ENCODE results near the gene RPTN. TPM values are rescaled to one million over a fixed set of nuclear protein-coding genes. Genes with fewer than 3 reads are reported as not detected.

The RPTN gene
- total RNA-seq, 3 donors from 2014 or later, result not detected

DNA sequence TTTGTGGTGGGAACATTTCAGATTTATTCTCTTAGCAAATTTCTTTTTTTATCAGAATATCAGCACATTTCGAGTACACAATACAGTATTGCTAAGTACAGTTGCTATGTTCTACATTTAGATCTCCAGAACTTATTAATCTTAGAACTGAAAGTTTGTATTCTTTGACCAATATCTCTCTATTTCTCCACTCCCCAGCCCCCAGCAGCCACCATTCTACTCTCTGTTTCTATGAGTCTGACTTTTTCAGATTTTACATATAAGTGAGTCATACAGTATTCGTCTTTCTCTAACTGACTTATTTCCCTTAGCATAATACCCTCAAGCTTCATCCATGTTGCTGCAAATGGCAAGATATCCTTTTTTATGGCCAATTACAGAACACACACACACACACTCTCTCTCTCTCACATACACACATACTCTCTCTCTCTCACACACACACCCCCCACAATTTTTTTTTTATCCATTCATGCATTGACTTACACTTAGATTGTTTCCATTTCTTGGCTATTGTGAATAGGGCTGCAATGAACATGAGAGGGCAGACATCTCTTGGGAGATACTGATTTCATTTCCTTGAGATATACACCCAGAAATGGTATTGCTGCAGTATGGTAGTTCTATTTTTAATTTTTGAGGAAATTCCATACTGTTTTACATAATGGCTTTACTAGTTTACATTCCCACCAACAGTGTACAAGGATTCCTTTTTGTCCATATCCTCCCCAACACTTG, 15.7 kb downstream of the RPTN start:
- Histone ChIP-seq H3K4me3 (no peak overlapping the region), H3K4me1 (no peaks in the 10 kb centered on the region), H3K9me3 (peaks cover 10 to 15% of the 10 kb centered on the region in 2 donors), H3K27ac (no peak overlapping the region), H3K36me3 (no peaks in the 10 kb centered on the region), H3K27me3 (peaks cover 0 to 5% of the 10 kb centered on the region in 2 donors)
- intact Hi-C loops (cut with DNase I; ENCODE audit: low total_unique reads), result no loop called here
- no peak for TF ChIP-seq POLR2A (IDR thresholded peaks at IDR 0.05)
- no peak for TF ChIP-seq POLR2AphosphoS5 (IDR thresholded peaks at IDR 0.05)
- TF ChIP-seq, protein P1, sequence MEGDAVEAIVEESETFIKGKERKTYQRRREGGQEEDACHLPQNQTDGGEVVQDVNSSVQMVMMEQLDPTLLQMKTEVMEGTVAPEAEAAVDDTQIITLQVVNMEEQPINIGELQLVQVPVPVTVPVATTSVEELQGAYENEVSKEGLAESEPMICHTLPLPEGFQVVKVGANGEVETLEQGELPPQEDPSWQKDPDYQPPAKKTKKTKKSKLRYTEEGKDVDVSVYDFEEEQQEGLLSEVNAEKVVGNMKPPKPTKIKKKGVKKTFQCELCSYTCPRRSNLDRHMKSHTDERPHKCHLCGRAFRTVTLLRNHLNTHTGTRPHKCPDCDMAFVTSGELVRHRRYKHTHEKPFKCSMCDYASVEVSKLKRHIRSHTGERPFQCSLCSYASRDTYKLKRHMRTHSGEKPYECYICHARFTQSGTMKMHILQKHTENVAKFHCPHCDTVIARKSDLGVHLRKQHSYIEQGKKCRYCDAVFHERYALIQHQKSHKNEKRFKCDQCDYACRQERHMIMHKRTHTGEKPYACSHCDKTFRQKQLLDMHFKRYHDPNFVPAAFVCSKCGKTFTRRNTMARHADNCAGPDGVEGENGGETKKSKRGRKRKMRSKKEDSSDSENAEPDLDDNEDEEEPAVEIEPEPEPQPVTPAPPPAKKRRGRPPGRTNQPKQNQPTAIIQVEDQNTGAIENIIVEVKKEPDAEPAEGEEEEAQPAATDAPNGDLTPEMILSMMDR (IDR thresholded peaks at IDR 0.05), result no peak
- no peak for DNase-seq (ENCODE audit: low spot score in 2 of 2)

DNA sequence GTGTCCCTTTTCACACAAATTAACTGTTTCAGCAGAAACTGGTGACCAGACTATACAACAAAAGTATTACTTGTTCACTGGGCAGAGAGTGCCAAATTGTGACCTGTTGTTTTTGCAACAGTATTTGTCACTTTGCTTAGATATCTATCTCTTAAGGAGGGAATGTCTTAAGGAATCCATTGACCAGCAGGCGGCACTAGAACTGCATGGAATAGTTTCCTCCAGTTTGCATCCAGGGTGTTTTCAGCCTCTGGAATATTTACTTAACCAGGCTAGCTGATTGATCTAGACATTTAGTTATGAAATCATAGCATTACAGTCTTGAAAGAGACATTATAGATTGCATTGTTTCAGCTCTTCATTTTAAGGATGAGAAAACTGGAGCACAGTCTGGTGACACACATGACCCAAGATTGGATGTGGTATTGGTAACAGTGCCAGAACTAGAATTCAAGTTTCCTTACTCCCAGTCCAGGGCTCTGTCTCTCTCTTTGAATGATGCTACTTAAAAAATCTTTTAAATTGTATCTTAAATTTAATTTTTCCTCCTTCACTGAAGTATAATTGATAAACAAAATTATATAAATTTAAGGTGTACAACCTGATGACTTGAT, 16.9 kb downstream of the RPTN start:
- Histone ChIP-seq H3K27me3 (peaks cover 0 to 5% of the 10 kb centered on the region in 2 donors), H3K9me3 (peaks cover 0 to 3% of the 10 kb centered on the region in 2 donors), H3K4me3 (no peak overlapping the region), H3K36me3 (no peaks in the 10 kb centered on the region), H3K27ac (no peak overlapping the region), H3K4me1 (no peaks in the 10 kb centered on the region)
- peak in 1 of 2 donors; percentile 54 for DNase-seq (ENCODE audit: low spot score in 2 of 2)
- no peak for TF ChIP-seq POLR2AphosphoS5 (IDR thresholded peaks at IDR 0.05)
- TF ChIP-seq, protein P1 (IDR thresholded peaks at IDR 0.05), result peak in 2 of 3 donors; percentile 70 to 71
- intact Hi-C loops (cut with DNase I; ENCODE audit: low total_unique reads), result no loop called here

DNA sequence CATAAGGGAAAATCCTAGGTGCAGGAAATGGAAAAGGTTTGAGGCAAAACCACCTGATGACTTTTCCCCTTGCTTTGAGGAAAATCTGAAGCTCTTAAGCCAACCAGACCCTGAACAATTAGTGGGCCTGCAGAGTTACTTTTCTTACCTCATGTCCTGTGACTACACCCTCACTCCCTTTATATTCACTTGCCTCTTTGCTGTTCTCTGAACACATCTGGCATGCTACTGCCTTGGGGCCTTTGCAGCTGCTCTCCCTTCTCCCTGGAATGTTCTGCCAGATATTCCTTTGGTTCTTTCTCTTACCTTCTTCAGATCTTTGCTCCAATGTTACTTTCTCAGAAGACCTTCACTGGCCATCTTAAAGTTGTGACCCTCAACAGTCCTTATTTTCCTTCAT, 21.8 kb downstream of the RPTN start:
- no peak for TF ChIP-seq POLR2A (IDR thresholded peaks at IDR 0.05)
- TF ChIP-seq, protein P1 (IDR thresholded peaks at IDR 0.05), result no peak
- TF ChIP-seq POLR2AphosphoS5 (IDR thresholded peaks at IDR 0.05), result no peak
- no peak for DNase-seq (ENCODE audit: low spot score in 2 of 2)
- peaks cover 7 to 8% of the 10 kb centered on the region in 2 donors for H3K9me3 ChIP-seq
- H3K4me3 ChIP-seq, result no peak overlapping the region
- H3K27me3 ChIP-seq, result peaks cover 0 to 5% of the 10 kb centered on the region in 2 donors
- H3K36me3 ChIP-seq, result no peaks in the 10 kb centered on the region
- no peaks in the 10 kb centered on the region for H3K4me1 ChIP-seq
- H3K27ac ChIP-seq, result no peak overlapping the region
- intact Hi-C loops (cut with DNase I; ENCODE audit: low total_unique reads), result no loop called here

DNA sequence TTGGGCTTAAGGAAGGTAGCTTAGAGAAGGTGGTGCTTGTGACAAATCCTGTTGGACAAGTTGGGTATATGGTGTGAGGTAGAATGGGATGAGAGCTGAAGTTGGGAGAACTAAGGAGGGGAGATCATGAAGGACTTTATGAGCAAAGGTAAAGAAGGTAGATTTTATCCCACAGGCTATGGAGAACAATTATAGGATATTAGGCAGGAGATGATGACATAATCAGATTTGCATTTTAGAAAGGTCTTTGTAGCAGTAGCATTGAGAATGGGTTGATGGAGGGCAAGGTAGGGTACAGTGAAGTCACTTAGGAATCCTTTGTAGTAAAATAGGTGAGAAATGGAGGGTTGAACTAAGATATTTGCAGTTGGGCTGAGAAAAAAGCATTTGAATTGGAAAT, 28.8 kb downstream of the RPTN start:
- Histone ChIP-seq H3K27me3 (peaks cover 0 to 14% of the 10 kb centered on the region in 2 donors), H3K36me3 (no peaks in the 10 kb centered on the region), H3K27ac (no peak overlapping the region), H3K4me1 (no peaks in the 10 kb centered on the region), H3K4me3 (no peak overlapping the region), H3K9me3 (peaks cover 7 to 12% of the 10 kb centered on the region in 2 donors)
- intact Hi-C loops (cut with DNase I; ENCODE audit: low total_unique reads), result no loop called here
- DNase-seq (ENCODE audit: low spot score in 2 of 2), result no peak
- no peak for TF ChIP-seq POLR2AphosphoS5 (IDR thresholded peaks at IDR 0.05)
- TF ChIP-seq, protein P1 (IDR thresholded peaks at IDR 0.05), result no peak
- TF ChIP-seq POLR2A (IDR thresholded peaks at IDR 0.05), result no peak

DNA sequence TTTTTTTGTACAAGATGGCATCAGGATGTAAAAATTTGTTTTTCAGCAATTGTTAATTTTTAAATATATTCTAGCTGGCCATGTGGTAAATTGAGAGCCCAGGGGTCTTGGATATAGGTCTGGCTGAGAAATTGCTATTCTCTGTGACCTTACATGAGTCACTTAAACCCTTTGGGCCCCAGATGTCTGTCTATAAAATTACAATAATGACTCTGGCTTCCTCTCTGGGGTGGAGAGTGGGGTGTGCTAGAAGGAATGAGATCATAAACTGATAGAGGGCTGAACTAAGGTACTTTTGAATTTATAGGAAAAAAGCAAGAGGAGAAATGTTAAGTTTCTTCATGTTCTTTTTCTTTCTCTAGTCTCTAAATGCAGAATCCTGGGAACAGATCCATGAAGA, 31.4 kb downstream of the RPTN start:
- no peak overlapping the region for H3K4me3 ChIP-seq
- DNase-seq (ENCODE audit: low spot score in 2 of 2), result no peak
- intact Hi-C loops (cut with DNase I; ENCODE audit: low total_unique reads), result no loop called here
- H3K36me3 ChIP-seq, result no peaks in the 10 kb centered on the region
- no peaks in the 10 kb centered on the region for H3K4me1 ChIP-seq
- H3K27me3 ChIP-seq, result peaks cover 0 to 15% of the 10 kb centered on the region in 2 donors
- peaks cover 3 to 8% of the 10 kb centered on the region in 2 donors for H3K9me3 ChIP-seq
- TF ChIP-seq POLR2A (IDR thresholded peaks at IDR 0.05), result no peak
- TF ChIP-seq, protein P1 (IDR thresholded peaks at IDR 0.05), result no peak
- TF ChIP-seq POLR2AphosphoS5 (IDR thresholded peaks at IDR 0.05), result no peak
- no peak overlapping the region for H3K27ac ChIP-seq

Measured in breast epithelium (tissue), 4 donors.